K562 (cell line): Measurements from ENCODE around the gene KCND3. TPM values are rescaled to one million over a fixed set of nuclear protein-coding genes. Genes with fewer than 3 reads are reported as not detected.

ENCODE experiments used
- ATAC-seq: fragments of 200-7000 bp; cut with Tn5 transposase; 3 replicates; pipeline ENCODE4 v1.9.1; 2020; ENCODE audit warnings: moderate library complexity
- BruUV-seq: library from RNA; stranded (reverse); fragments of 400-500 nt; replicated peaks from 2 replicates; lab custom pipeline; 2021; lab: Mats Ljungman, UMichigan
- CTCF ChIA-PET: fragments of 300-600 bp; formaldehyde crosslinking; extraction: SDS; loops from one replicate; lab custom pipeline; 2021; ENCODE audit warnings: low intra/inter-chr PET ratio; lab: Yijun Ruan, JAX
- POLR2A ChIA-PET: fragments of 300-600, 350-650 bp; sonication (Branson Sonifier 250); formaldehyde crosslinking; extraction: SDS; loops from one replicate; lab custom pipeline; 2021; ENCODE audit warnings: antibody characterized with exemption, inconsistent platforms; lab: Yijun Ruan, JAX
- DNase-seq, 4 experiments: peaks; one replicate each; pipeline versions ENCODE4 v3.0.0 to v3.0.0-alpha.2; 2011 to 2018; ENCODE audit warnings: low spot score in 3 of 4, mixed read lengths in 3 of 4; ENCODE audit errors: extremely low read depth in 1 of 4
- FAIRE-seq: peaks from 2 replicates; lab custom pipeline; 2011; peaks lifted over from hg19 to GRCh38; lab: Jason Lieb, UNC
- H2AFZ ChIP-seq: 2 replicates; pipeline ENCODE4 v1.6.0; 2011; ENCODE audit warnings: low read depth, low read length, control low read depth, inconsistent platforms
- H3K27ac ChIP-seq: fragments of 200-600 bp; 3 replicates; pipeline ENCODE4 v1.8.0; 2011; ENCODE audit warnings: low read depth, mild to moderate bottlenecking, control low read depth, inconsistent platforms, low read length, moderate library complexity, mixed read lengths; ENCODE audit errors: extremely low read depth
- H3K27me3 ChIP-seq, 2 experiments: fragments of 300-600 bp in 1 of 2; 2 replicates in 1 of 2; 3 replicates in 1 of 2; pipeline versions ENCODE4 v1.6.0 to v1.8.0; 2011; ENCODE audit warnings: inconsistent platforms in 2 of 2, low read length in 2 of 2, mild to moderate bottlenecking in 1 of 2, mixed read lengths in 1 of 2, moderate library complexity in 1 of 2; ENCODE audit not compliant: control insufficient read depth in 2 of 2, insufficient read depth in 2 of 2
- H3K36me3 ChIP-seq: fragments of 300-600 bp; 3 replicates; pipeline ENCODE4 v1.8.0; 2011; ENCODE audit warnings: mild to moderate bottlenecking, low read length, inconsistent platforms; ENCODE audit not compliant: control insufficient read depth, insufficient read depth
- H3K4me1 ChIP-seq, 2 experiments: fragments of 200-600 bp in 1 of 2; replicated peaks in 1 of 2; 2 replicates in 1 of 2; 3 replicates in 1 of 2; pipeline versions ENCODE4 v1.5.1 to v1.8.0; 2011; ENCODE audit warnings: inconsistent platforms in 2 of 2, low read length in 2 of 2, mild to moderate bottlenecking in 1 of 2, mixed read lengths in 1 of 2, moderate library complexity in 1 of 2; ENCODE audit not compliant: control insufficient read depth in 2 of 2, insufficient read depth in 2 of 2
- H3K4me2 ChIP-seq: 2 replicates; pipeline ENCODE4 v1.6.1; 2011; ENCODE audit warnings: low read length, control low read depth, inconsistent platforms, mixed read lengths; ENCODE audit not compliant: insufficient read depth
- H3K4me3 ChIP-seq: fragments of 200-600 bp; sonication (generic), shearing (Covaris generic); 2 replicates; pipeline ENCODE4 v1.5.1; 2016; ENCODE audit warnings: control low read depth, inconsistent platforms
- H3K79me2 ChIP-seq: fragments of 200-600 bp; 3 replicates; pipeline ENCODE4 v1.8.0; 2011; ENCODE audit warnings: low read length, inconsistent platforms; ENCODE audit not compliant: control insufficient read depth, insufficient read depth
- H3K9ac ChIP-seq, 2 experiments: 2 replicates each; pipeline versions ENCODE4 v1.6.0 to v1.6.1; 2011; ENCODE audit warnings: low read depth in 2 of 2, low read length in 2 of 2, control low read depth in 1 of 2, inconsistent platforms in 1 of 2, mild to moderate bottlenecking in 1 of 2, mixed read lengths in 1 of 2; ENCODE audit not compliant: insufficient read depth in 1 of 2
- H3K9me1 ChIP-seq: one replicate; pipeline ENCODE4 v1.6.0; 2011; ENCODE audit warnings: inconsistent platforms, mild to moderate bottlenecking, low read length, moderate library complexity; ENCODE audit not compliant: control insufficient read depth, insufficient read depth
- H3K9me3 ChIP-seq: replicated peaks from 2 replicates; pipeline ENCODE4 v1.5.1; 2011; ENCODE audit warnings: low read depth, low read length, inconsistent platforms; ENCODE audit not compliant: control insufficient read depth, insufficient read depth
- H4K20me1 ChIP-seq: replicated peaks from 2 replicates; pipeline ENCODE4 v1.6.1; 2011; ENCODE audit warnings: low read length, inconsistent platforms, mixed read lengths; ENCODE audit not compliant: control insufficient read depth, insufficient read depth
- CBX8 ChIP-seq: fragments of 200-600 bp; sonication (generic); IDR thresholded peaks from 2 replicates; pipeline ENCODE4 v1.6.1; 2012; ENCODE audit warnings: borderline replicate concordance, mixed run types, low read depth, mild to moderate bottlenecking, moderate library complexity, mixed read lengths, low read length, control low read depth, inconsistent platforms; ENCODE audit not compliant: poor library complexity, severe bottlenecking; ENCODE audit errors: extremely low read depth
- JUN ChIP-seq, 2 experiments: sonication (generic) in 1 of 2; formaldehyde crosslinking in 1 of 2; IDR thresholded peaks; 2 replicates each; pipeline versions ENCODE4 v1.6.1 to v1.8.0; 2012 to 2022; ENCODE audit warnings: borderline replicate concordance in 2 of 2, mild to moderate bottlenecking in 2 of 2, improper control_type of control experiment in 1 of 2, low read depth in 1 of 2, low read length in 1 of 2, missing genetic modification reagents in 1 of 2
- RBM39 ChIP-seq: fragments of 200-400 bp; formaldehyde crosslinking; optimal IDR thresholded peaks from 2 replicates; pipeline ENCODE3; 2018; ENCODE audit warnings: low read depth, low read length
- SNRNP70 ChIP-seq: fragments of 200-400 bp; formaldehyde crosslinking; optimal IDR thresholded peaks from 2 replicates; pipeline ENCODE3; 2017; ENCODE audit warnings: low read depth, low read length
- ZNF551 ChIP-seq: fragments of 250-450 bp; sonication (Bioruptor Pico); IDR thresholded peaks from 2 replicates; pipeline ENCODE4 v1.5.0; 2021; ENCODE audit warnings: mild to moderate bottlenecking, moderate library complexity
- WGBS: fragments of 100-300 bp; shearing (Covaris generic); methylation state at CpG from one replicate; pipeline ENCODE4 v1.1.6; 2016; ENCODE audit warnings: low coverage, mixed read lengths; ENCODE audit not compliant: insufficient coverage; ENCODE audit errors: missing lambda C conversion rate; 5-methylcytosine and 5-hydroxymethylcytosine counted together
- in situ Hi-C: fragments of 300-500 bp; cut with MboI; formaldehyde crosslinking; loops from 4 replicates; pipeline ENCODE4 v1.15.0; 2018; ENCODE audit warnings: inconsistent platforms, mixed read lengths
- intact Hi-C: fragments of 100-400 bp; cut with micrococcal nuclease; formaldehyde crosslinking; loops from 2 replicates; pipeline ENCODE4 v1.14.2; 2022
- polyA plus RNA-seq, 8 experiments: library from polyadenylated mRNA; depleted of rRNA in 4 of 8; stranded (reverse) in 5 of 8; unstranded in 3 of 8; fragments of >200 nt; fragmentation: Nextera tagmentation in 2 of 8; fragmentation: Illumina TruSeq in 1 of 8; extraction: Ambion mirVana in 2 of 8; extraction: Trizol in 1 of 8; gene quantifications; 2 replicates each; pipeline versions ENCODE4 v1.2.1 to v1.2.3, GENCODE V29; 2011 to 2014; ENCODE audit warnings: inconsistent platforms in 1 of 8, missing spikeins in 1 of 8
- total RNA-seq, 7 experiments: library from RNA; depleted of rRNA in 6 of 7; stranded (reverse); fragments of >200 nt in 6 of 7; fragmentation: Illumina TruSeq in 2 of 7; extraction: Trizol in 2 of 7; gene quantifications; 2 replicates each; pipeline versions ENCODE4 v1.2.1 to v1.2.3, GENCODE V29; 2011 to 2021; ENCODE audit warnings: low replicate concordance in 1 of 7
- TF ChIP-seq, protein P1 (sequence below): fragments of 450-650 bp; IDR thresholded peaks from 2 replicates; pipeline ENCODE4 v1.6.1; 2018; ENCODE audit warnings: mild to moderate bottlenecking, low read depth; ENCODE audit not compliant: partially characterized antibody
- TF ChIP-seq, protein P2 (sequence below): fragments of 450-650 bp; IDR thresholded peaks from 2 replicates; pipeline ENCODE4 v1.7.0; 2016; ENCODE audit warnings: borderline replicate concordance
- TF ChIP-seq, protein P3 (sequence below), 3 experiments: fragments of 200-800 bp in 1 of 3; sonication (Bioruptor generic) in 1 of 3; sonication (generic) in 1 of 3; formaldehyde crosslinking in 1 of 3; IDR thresholded peaks; 2 replicates each; pipeline versions ENCODE4 v1.6.1 to v1.8.0; 2016 to 2022; ENCODE audit warnings: mild to moderate bottlenecking in 2 of 3, missing compliant biosample characterization in 2 of 3, missing genetic modification characterization in 2 of 3, missing genetic modification reagents in 1 of 3
- TF ChIP-seq, protein P4 (sequence below): sonication (generic); formaldehyde crosslinking; IDR thresholded peaks from 2 replicates; pipeline ENCODE4 v1.4.0; 2020; ENCODE audit warnings: mild to moderate bottlenecking, missing genetic modification reagents

KCND3 gene
- total and polyA plus RNA-seq, 9 of the 15 experiments (the other 6 are each of a cell fraction or from before 2014, with no cell fraction given): not detected

DNA sequence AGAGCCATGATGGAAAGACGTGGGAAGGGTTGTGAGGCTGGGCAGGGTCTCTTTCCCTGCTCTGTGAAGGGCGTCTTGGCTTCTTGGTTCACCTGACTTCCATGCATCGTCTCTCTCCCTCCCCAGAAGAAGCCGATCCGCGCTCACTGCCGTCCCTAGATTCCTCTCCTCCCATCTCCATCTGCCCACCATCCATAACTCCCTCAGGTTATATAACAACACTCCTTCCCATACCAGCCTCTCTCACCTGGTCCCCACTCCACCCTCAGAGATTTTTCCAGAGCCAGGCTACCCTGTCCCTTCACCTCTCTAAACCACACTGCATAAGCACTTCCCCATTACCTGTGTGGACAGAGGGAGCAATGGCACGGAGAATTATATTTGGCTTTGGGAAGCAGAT is 6.0 kb downstream of the KCND3 start:
- no TSS peak for BruUV-seq

More for the DNA sequence above, 6.0 kb downstream of the KCND3 start:
- Histone ChIP-seq H3K4me3 (no peak overlapping the region), H3K79me2 (no peaks in the 10 kb centered on the region), H3K36me3 (no peaks in the 10 kb centered on the region), H3K9me1 (no peaks in the 10 kb centered on the region), H4K20me1 (peaks cover 7% of the 10 kb centered on the region), H3K4me2 (no peak overlapping the region), H3K9ac (no peak overlapping the region), H3K27ac (no peak overlapping the region), H2AFZ (no peak overlapping the region), H3K4me1 (peaks cover 0 to 4% of the 10 kb centered on the region in 2 experiments; a peak in 1 of 5 replicates), H3K9me3 (no peaks in the 10 kb centered on the region)
- FAIRE-seq (no peak), DNase-seq (no peak), ATAC-seq (no peak)
- in situ Hi-C loops: no loop called here
- CTCF ChIA-PET: no interaction called here
- intact Hi-C loops: no loop called here
- whole genome bisulfite sequencing: 3% methylated on average over 8 of the region's 8 CpGs
- POLR2A ChIA-PET: interaction anchor here (0.6 to 0.7 kb wide), 2 partner anchors 9 to 199 kb away, joined by 3 read pairs; no protein-coding TSS in a partner anchor
- TF ChIP-seq RBM39 (no peak), SNRNP70 (no peak), JUN (IDR thresholded peaks at IDR 0.05; ENCODE audit: borderline replicate concordance, low read depth, low read length) (no peak), JUN (CRISPR knock-in tag; IDR thresholded peaks at IDR 0.05; ENCODE audit: borderline replicate concordance) (no peak), ZNF551 (CRISPR knock-in tag) (no peak), CBX8 (no peak)
- TF ChIP-seq, protein P1, sequence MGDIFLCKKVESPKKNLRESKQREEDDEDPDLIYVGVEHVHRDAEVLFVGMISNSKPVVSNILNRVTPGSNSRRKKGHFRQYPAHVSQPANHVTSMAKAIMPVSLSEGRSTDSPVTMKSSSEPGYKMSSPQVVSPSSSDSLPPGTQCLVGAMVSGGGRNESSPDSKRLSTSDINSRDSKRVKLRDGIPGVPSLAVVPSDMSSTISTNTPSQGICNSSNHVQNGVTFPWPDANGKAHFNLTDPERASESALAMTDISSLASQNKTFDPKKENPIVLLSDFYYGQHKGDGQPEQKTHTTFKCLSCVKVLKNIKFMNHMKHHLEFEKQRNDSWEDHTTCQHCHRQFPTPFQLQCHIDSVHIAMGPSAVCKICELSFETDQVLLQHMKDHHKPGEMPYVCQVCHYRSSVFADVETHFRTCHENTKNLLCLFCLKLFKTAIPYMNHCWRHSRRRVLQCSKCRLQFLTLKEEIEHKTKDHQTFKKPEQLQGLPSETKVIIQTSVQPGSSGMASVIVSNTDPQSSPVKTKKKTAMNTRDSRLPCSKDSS: no peak
- TF ChIP-seq, protein P2, sequence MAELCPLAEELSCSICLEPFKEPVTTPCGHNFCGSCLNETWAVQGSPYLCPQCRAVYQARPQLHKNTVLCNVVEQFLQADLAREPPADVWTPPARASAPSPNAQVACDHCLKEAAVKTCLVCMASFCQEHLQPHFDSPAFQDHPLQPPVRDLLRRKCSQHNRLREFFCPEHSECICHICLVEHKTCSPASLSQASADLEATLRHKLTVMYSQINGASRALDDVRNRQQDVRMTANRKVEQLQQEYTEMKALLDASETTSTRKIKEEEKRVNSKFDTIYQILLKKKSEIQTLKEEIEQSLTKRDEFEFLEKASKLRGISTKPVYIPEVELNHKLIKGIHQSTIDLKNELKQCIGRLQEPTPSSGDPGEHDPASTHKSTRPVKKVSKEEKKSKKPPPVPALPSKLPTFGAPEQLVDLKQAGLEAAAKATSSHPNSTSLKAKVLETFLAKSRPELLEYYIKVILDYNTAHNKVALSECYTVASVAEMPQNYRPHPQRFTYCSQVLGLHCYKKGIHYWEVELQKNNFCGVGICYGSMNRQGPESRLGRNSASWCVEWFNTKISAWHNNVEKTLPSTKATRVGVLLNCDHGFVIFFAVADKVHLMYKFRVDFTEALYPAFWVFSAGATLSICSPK: no peak
- TF ChIP-seq, protein P3, sequence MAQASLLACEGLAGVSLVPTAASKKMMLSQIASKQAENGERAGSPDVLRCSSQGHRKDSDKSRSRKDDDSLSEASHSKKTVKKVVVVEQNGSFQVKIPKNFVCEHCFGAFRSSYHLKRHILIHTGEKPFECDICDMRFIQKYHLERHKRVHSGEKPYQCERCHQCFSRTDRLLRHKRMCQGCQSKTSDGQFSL (CRISPR knock-in tag; IDR thresholded peaks at IDR 0.05): no peak
- TF ChIP-seq, protein P3 (tag; IDR thresholded peaks at IDR 0.05): no peak
- TF ChIP-seq, protein P4, sequence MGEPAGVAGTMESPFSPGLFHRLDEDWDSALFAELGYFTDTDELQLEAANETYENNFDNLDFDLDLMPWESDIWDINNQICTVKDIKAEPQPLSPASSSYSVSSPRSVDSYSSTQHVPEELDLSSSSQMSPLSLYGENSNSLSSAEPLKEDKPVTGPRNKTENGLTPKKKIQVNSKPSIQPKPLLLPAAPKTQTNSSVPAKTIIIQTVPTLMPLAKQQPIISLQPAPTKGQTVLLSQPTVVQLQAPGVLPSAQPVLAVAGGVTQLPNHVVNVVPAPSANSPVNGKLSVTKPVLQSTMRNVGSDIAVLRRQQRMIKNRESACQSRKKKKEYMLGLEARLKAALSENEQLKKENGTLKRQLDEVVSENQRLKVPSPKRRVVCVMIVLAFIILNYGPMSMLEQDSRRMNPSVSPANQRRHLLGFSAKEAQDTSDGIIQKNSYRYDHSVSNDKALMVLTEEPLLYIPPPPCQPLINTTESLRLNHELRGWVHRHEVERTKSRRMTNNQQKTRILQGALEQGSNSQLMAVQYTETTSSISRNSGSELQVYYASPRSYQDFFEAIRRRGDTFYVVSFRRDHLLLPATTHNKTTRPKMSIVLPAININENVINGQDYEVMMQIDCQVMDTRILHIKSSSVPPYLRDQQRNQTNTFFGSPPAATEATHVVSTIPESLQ (CRISPR knock-in tag): no peak
- TF ChIP-seq, all 486 proteins: peak for 0
- H3K27me3 ChIP-seq: peaks cover 27 to 41% of the 10 kb centered on the region in 2 experiments
